ENCODE measurements around the gene DCK.

DNA sequence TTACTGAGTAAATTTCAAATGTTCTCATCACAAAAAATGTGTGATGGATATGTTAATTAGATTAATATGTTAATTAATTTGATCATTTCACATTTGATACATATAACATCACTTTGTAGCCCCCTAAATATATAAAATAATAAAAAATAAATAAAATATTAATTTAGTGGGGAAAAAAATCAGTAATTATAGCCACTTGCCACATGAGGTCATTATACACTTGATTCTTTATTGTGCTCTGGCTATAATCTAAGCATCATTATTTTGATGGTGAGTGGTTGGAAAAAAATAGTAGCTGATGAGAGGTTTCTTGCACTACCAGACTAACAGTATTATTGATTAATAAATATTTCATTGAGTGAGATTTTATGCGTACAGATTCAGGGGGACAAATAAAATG lies 57.4 kb downstream of the DCK start:
- TF ChIP-seq, protein P1, sequence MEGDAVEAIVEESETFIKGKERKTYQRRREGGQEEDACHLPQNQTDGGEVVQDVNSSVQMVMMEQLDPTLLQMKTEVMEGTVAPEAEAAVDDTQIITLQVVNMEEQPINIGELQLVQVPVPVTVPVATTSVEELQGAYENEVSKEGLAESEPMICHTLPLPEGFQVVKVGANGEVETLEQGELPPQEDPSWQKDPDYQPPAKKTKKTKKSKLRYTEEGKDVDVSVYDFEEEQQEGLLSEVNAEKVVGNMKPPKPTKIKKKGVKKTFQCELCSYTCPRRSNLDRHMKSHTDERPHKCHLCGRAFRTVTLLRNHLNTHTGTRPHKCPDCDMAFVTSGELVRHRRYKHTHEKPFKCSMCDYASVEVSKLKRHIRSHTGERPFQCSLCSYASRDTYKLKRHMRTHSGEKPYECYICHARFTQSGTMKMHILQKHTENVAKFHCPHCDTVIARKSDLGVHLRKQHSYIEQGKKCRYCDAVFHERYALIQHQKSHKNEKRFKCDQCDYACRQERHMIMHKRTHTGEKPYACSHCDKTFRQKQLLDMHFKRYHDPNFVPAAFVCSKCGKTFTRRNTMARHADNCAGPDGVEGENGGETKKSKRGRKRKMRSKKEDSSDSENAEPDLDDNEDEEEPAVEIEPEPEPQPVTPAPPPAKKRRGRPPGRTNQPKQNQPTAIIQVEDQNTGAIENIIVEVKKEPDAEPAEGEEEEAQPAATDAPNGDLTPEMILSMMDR (conservative IDR thresholded peaks at IDR 0.05; ENCODE audit: low read depth, low read length): peak; percentile 28; the same call in 1 of the 2 replicates
- TF ChIP-seq POLR2A (IDR thresholded peaks at IDR 0.05; ENCODE audit: low read depth, low read length) (no peak), MXI1 (IDR thresholded peaks at IDR 0.05; ENCODE audit: borderline replicate concordance, low read depth, low read length) (no peak), CEBPB (IDR thresholded peaks at IDR 0.05; ENCODE audit: low read depth, low read length) (no peak), MAFK (IDR thresholded peaks at IDR 0.05; ENCODE audit: low read depth, low read length) (no peak), BHLHE40 (IDR thresholded peaks at IDR 0.05; ENCODE audit: low read depth, low read length) (no peak), CHD1 (IDR thresholded peaks at IDR 0.05; ENCODE audit: low read depth, low read length) (no peak)
- TF ChIP-seq, protein P2, sequence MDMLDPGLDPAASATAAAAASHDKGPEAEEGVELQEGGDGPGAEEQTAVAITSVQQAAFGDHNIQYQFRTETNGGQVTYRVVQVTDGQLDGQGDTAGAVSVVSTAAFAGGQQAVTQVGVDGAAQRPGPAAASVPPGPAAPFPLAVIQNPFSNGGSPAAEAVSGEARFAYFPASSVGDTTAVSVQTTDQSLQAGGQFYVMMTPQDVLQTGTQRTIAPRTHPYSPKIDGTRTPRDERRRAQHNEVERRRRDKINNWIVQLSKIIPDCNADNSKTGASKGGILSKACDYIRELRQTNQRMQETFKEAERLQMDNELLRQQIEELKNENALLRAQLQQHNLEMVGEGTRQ (IDR thresholded peaks at IDR 0.05; ENCODE audit: low read depth, low read length): no peak
